Loucy (cell line): ENCODE measurements around the gene LGALS3BP.

Source experiments
- H2AFZ ChIP-seq: fragments of 200-600 bp; sonication (generic); 2 replicates; pipeline ENCODE4 v1.6.0; 2016; ENCODE audit warnings: antibody characterized with exemption, mild to moderate bottlenecking, low read length, moderate library complexity
- H3F3A ChIP-seq: fragments of 200-600 bp; 2 replicates; pipeline ENCODE4 v1.6.0; 2016; ENCODE audit warnings: antibody characterized with exemption, low read depth, mild to moderate bottlenecking
- H3K27me3 ChIP-seq: fragments of 200-600 bp; sonication (generic); 2 replicates; pipeline ENCODE4 v1.6.1; 2014; ENCODE audit warnings: low read length, mild to moderate bottlenecking; ENCODE audit not compliant: insufficient read depth, poor library complexity, severe bottlenecking
- H3K36me3 ChIP-seq: fragments of 200-600 bp; sonication (generic); 2 replicates; pipeline ENCODE4 v1.6.1; 2016; ENCODE audit warnings: low read length; ENCODE audit not compliant: insufficient read depth
- H3K4me1 ChIP-seq: fragments of 200-600 bp; sonication (generic); 2 replicates; pipeline ENCODE4 v1.5.1; 2014; ENCODE audit warnings: low read length, mild to moderate bottlenecking; ENCODE audit not compliant: insufficient read depth, poor library complexity, severe bottlenecking
- H3K4me2 ChIP-seq: fragments of 200-600 bp; sonication (generic); 2 replicates; pipeline ENCODE4 v1.6.0; 2014; ENCODE audit warnings: antibody characterized with exemption, low read length, low read depth, mild to moderate bottlenecking; ENCODE audit not compliant: poor library complexity, severe bottlenecking
- H3K4me3 ChIP-seq: fragments of 200-600 bp; sonication (generic); 2 replicates; pipeline ENCODE4 v1.5.1; 2014; ENCODE audit warnings: low read length, mild to moderate bottlenecking, mixed read lengths; ENCODE audit not compliant: poor library complexity, severe bottlenecking
- H3K79me2 ChIP-seq: fragments of 200-600 bp; sonication (generic); 2 replicates; pipeline ENCODE4 v1.6.1; 2014; ENCODE audit warnings: low read length; ENCODE audit not compliant: insufficient read depth
- H3K9ac ChIP-seq: fragments of 200-600 bp; sonication (generic); 2 replicates; pipeline ENCODE4 v1.6.0; 2014; ENCODE audit warnings: mild to moderate bottlenecking, low read depth, low read length, moderate library complexity; ENCODE audit not compliant: poor library complexity, severe bottlenecking
- H3K9me2 ChIP-seq: fragments of 200-600 bp; sonication (generic); replicated peaks from 2 replicates; pipeline ENCODE4 v1.6.1; 2016; ENCODE audit warnings: low read depth, low read length, mixed read lengths
- H3K9me3 ChIP-seq: fragments of 200-600 bp; sonication (generic); 2 replicates; pipeline ENCODE4 v1.6.1; 2014; ENCODE audit warnings: mild to moderate bottlenecking, antibody characterized with exemption, low read length, low read depth; ENCODE audit not compliant: insufficient read depth
- H4K20me1 ChIP-seq: fragments of 200-600 bp; sonication (generic); 2 replicates; pipeline ENCODE4 v1.6.0; 2014; ENCODE audit warnings: antibody characterized with exemption, low read length, mild to moderate bottlenecking; ENCODE audit not compliant: insufficient read depth, poor library complexity, severe bottlenecking
- EZH2phosphoT487 ChIP-seq: fragments of 200-600 bp; IDR thresholded peaks from 2 replicates; pipeline ENCODE4 v1.6.1; 2018; ENCODE audit warnings: antibody characterized with exemption, mild to moderate bottlenecking, moderate library complexity, borderline replicate concordance
- TF ChIP-seq, protein P1 (sequence below): fragments of 200-600 bp; sonication (generic); conservative IDR thresholded peaks from 2 replicates; pipeline ENCODE4 v1.5.1; 2014; ENCODE audit warnings: mild to moderate bottlenecking, antibody characterized with exemption, low read length

Gene LGALS3BP

DNA sequence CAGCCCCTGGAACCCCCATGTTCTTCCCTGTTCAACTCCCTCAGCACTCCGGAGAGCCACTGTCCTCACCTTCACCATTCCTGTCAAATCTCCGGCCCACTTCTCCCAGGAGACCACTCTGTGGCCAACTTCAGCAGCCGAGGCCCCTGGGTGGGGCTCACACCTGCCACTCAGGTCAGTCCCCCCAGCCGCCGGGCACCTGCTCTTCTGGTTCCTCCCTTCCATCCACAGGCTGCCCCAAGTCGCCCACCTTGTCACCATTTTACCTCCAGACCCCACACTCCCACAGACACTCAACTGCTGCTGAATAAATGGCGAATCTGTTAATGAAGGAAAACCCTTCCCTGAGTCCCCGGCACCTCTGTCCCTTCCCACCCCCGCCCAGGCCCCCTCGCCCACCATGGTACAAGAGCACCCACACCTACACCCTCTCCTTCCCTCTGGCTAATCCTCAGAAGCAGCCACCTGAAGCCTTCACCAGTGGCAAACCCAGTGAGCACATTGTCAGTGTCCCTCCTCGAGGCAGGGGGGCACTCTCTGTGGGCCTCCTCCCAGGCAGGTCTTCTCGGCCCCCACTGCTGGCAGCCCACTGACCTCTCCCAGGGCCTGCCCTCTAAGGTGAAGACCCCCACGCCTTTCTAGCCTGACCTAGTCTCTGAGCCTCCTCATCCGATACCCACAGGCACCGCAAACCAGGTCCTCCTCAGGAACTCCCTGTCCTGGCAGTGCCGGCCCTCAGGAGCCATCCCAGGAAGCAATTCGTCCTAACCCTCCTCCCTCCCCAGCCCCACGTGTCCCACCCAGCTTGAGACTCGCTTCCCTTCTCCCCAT, 21.7 kb upstream of the LGALS3BP start:
- H3K4me3 ChIP-seq = no peak overlapping the region
- H3K79me2 ChIP-seq = peaks cover 68% of the 10 kb centered on the region
- H3K27me3 ChIP-seq = no peaks in the 10 kb centered on the region
- no peaks in the 10 kb centered on the region for H3K9me2 ChIP-seq
- TF ChIP-seq, protein P1, sequence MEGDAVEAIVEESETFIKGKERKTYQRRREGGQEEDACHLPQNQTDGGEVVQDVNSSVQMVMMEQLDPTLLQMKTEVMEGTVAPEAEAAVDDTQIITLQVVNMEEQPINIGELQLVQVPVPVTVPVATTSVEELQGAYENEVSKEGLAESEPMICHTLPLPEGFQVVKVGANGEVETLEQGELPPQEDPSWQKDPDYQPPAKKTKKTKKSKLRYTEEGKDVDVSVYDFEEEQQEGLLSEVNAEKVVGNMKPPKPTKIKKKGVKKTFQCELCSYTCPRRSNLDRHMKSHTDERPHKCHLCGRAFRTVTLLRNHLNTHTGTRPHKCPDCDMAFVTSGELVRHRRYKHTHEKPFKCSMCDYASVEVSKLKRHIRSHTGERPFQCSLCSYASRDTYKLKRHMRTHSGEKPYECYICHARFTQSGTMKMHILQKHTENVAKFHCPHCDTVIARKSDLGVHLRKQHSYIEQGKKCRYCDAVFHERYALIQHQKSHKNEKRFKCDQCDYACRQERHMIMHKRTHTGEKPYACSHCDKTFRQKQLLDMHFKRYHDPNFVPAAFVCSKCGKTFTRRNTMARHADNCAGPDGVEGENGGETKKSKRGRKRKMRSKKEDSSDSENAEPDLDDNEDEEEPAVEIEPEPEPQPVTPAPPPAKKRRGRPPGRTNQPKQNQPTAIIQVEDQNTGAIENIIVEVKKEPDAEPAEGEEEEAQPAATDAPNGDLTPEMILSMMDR = no peak
- no peak for TF ChIP-seq EZH2phosphoT487
- H3K9me3 ChIP-seq = no peaks in the 10 kb centered on the region
- H3K36me3 ChIP-seq = peaks cover 27% of the 10 kb centered on the region; the same call in 1 of the 2 replicates
- no peak overlapping the region for H3K4me2 ChIP-seq
- H4K20me1 ChIP-seq = peaks cover 44% of the 10 kb centered on the region
- peaks cover 19% of the 10 kb centered on the region for H3K4me1 ChIP-seq
- H3K9ac ChIP-seq = no peak overlapping the region
- H2AFZ ChIP-seq = no peak overlapping the region
- no peaks in the 10 kb centered on the region for H3F3A ChIP-seq

DNA sequence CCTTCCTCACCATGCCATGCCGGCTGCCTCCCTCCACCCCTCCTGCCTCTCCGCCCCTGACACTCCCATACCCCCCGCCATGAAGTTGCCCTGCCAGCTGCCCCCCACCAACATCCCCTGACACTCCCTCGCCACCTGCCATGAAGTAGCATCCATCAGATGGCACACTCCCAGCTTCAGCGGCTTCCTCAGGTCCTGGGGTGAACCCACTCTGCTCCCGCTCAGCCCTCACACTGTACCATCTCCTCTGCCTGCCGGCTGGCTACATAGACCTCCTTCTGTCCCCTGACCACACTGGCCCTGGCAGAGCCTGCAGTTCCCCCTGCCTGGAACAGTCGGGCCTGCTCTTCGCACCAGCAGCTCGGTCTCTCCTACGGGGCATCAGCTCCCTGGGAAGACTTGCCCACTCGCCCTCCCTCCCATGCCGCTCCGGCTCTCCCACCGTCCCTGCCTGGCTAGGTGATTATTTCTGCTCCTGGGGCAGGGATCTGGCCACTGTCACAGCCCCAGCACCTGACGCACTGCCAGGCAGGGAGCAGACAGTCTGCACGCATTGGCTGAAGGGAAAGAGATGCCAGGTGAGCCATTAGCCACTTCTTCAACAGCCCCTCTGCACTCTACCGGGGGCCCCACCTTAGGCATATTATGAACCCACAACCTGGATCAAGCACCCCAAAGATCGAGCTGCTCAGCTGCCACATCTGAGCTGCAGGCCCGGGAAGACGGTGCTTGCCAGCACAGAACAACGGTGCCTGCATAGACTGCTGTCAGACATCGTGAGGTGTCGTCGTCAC, 20.9 kb upstream of the LGALS3BP start:
- Histone ChIP-seq H3K9me2 (no peaks in the 10 kb centered on the region), H2AFZ (no peak overlapping the region), H3K36me3 (peaks cover 35% of the 10 kb centered on the region; the same call in 1 of the 2 replicates), H3K9me3 (no peaks in the 10 kb centered on the region), H3K79me2 (peaks cover 60% of the 10 kb centered on the region), H3K9ac (no peak overlapping the region), H3K4me2 (no peak overlapping the region), H3K4me3 (no peak overlapping the region), H3K4me1 (peaks cover 11% of the 10 kb centered on the region), H3K27me3 (no peaks in the 10 kb centered on the region), H3F3A (no peaks in the 10 kb centered on the region), H4K20me1 (peaks cover 44% of the 10 kb centered on the region)
- no peak for TF ChIP-seq EZH2phosphoT487
- TF ChIP-seq, protein P1 = no peak

DNA sequence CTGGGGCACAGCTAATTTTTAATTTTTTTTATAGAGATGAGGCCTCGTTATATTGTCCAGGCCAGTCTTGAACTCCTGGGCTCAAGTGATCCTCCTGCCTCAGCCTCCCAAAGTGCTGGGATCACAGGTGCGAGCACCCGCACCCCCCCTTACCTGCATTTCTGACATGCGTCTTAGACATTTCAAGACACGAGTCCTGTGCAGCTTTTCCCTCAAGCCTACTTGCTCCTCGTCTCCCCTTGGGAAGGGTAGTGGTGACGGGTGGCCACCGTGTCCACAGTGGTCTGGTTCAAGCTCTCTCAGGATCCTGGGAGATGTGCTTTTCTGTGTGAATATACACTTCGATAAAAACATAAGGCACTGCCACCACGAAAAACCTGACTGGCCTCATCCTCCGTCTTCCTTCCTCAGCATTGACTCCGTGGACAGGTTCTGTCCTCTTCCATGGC, 20.2 kb upstream of the LGALS3BP start:
- no peak overlapping the region for H3K4me2 ChIP-seq
- H3K4me3 ChIP-seq = no peak overlapping the region
- peaks cover 39% of the 10 kb centered on the region; the same call in 1 of the 2 replicates for H3K36me3 ChIP-seq
- no peak for TF ChIP-seq EZH2phosphoT487
- TF ChIP-seq, protein P1 = no peak
- no peaks in the 10 kb centered on the region for H3K9me2 ChIP-seq
- no peaks in the 10 kb centered on the region for H3F3A ChIP-seq
- H3K9me3 ChIP-seq = no peaks in the 10 kb centered on the region
- H3K79me2 ChIP-seq = peaks cover 53% of the 10 kb centered on the region
- peaks cover 39% of the 10 kb centered on the region for H4K20me1 ChIP-seq
- no peak overlapping the region for H3K9ac ChIP-seq
- H3K27me3 ChIP-seq = no peaks in the 10 kb centered on the region
- H3K4me1 ChIP-seq = peaks cover 5% of the 10 kb centered on the region
- no peak overlapping the region for H2AFZ ChIP-seq
